GM18498 (cell line): ENCODE results near the gene NUP210.
A peak's percentile ranks its signal among the peaks of the same experiment; 100 is the strongest.
"Not testable (repeated sequence)": the region's sequence is repeated elsewhere in the genome, so short reads cannot be mapped to it uniquely, and the experiment has no call there.

Source experiments
- ATAC-seq: cut with Tn5 transposase; IDR thresholded peaks from one replicate; pipeline ENCODE4 v1.9.1; 2021; ENCODE audit warnings: mild to moderate bottlenecking, moderate library complexity; ENCODE audit not compliant: unreplicated experiment

The NUP210 gene

DNA sequence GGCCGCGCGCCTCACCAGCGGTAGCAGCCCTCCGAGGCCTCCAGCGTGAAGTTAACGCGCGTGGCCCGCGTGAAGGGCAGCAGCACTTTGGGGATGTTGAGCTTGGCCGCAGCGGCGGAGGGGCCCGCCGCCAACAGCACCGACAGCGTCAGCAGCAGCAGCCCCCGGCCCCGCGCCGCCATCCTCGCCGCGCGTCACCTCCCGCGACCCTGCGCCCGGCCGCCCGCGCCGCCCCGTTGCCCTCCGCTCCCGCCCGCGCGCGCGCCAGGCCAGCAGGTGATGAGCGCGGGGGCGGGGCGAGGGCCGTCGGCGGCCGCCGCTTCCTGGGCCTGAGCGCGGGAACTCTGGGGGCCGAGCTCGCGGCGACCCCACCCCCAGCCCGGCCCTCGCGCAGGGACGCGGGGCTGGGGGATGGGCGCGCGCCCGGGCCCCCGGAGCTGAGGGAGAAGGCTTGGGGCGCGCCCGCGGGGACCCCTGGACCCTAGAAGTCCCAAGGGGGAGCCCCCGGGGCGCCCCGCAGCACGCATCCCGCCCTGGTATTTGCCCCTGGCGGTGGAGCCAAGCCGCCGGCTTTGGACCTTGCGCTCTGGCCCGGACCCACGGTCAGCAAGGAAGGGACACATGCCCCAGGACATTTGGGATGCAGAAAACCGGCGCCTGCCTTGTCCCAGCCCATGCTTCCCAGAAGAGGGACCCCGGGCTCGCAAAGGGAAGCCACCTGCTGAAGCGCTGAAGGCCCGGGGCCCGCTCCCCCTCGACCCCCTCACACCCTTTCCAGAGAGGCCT lies at the start of gene NUP210:
Gene NUP210 (minus strand): TSS at position 278 of the 786 bp plus-strand sequence. CDS start 96 bp downstream, at position 182.
- peak; percentile 67 for ATAC-seq

- no peak for ATAC-seq
These were observed 46.7 kb upstream of the NUP210 start for GRCh38 chr3:13466781-13467180.

- ATAC-seq, result no peak
These were observed 45.2 kb upstream of the NUP210 start for GRCh38 chr3:13465236-13465873.

DNA sequence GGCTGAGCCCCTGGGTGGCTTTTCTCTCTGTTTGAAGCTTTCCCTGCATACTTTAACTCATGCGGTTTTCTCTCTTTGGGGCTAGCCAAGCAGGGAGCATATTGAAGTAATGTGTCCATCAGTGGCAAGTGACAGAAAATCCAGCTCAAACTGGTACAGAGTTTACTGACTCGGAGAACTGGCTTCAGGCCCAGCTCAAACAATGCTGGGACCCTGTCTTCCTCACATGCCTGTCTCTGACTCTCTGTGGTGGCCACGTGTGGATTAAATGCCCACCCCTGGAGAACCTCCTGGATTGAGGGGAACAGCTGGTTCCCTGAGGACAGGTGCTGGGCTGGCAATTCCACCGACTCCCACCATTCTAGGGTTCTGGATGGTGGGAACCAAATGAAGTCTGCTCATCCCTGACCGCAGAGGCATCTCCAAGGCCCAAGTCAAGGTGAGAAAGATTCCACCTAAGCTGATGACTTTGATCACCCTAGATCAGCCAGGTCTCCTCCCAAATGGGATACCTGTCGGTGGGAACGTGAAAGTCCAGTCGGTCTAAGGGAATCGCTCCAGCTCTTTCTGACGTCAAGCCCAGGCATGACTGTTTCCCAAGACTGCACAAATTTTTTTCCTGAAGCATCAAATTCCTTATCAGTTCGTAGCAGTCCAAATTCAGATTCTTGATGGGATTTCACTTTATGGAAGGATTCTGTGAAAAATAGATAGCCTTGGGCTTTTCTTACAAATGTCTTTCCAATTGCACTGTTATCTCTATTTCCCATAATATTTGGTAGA lies 43.7 kb upstream of the NUP210 start:
- no peak for ATAC-seq

DNA sequence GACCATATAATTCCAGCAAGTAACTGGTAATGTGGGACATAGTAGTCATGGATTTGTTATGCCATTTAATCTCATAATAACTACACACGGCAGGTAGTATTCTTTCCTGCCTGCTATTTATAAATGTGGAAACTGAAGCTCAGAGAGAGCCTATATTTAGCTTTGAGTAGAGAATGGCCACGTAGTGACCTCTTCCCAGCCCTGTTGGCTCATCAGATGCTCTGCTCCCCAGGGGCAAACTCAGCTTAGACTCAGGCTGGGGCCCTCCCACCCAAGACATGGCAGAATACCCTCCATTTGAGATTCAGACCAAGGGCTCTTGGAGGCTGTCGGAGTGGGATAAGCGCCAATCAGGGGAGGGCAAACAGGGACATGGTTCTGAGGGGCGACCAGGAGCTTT lies 42.7 kb upstream of the NUP210 start:
- no peak for ATAC-seq

- ATAC-seq, result no peak
These were observed 42.1 kb upstream of the NUP210 start for GRCh38 chr3:13462125-13462629.

DNA sequence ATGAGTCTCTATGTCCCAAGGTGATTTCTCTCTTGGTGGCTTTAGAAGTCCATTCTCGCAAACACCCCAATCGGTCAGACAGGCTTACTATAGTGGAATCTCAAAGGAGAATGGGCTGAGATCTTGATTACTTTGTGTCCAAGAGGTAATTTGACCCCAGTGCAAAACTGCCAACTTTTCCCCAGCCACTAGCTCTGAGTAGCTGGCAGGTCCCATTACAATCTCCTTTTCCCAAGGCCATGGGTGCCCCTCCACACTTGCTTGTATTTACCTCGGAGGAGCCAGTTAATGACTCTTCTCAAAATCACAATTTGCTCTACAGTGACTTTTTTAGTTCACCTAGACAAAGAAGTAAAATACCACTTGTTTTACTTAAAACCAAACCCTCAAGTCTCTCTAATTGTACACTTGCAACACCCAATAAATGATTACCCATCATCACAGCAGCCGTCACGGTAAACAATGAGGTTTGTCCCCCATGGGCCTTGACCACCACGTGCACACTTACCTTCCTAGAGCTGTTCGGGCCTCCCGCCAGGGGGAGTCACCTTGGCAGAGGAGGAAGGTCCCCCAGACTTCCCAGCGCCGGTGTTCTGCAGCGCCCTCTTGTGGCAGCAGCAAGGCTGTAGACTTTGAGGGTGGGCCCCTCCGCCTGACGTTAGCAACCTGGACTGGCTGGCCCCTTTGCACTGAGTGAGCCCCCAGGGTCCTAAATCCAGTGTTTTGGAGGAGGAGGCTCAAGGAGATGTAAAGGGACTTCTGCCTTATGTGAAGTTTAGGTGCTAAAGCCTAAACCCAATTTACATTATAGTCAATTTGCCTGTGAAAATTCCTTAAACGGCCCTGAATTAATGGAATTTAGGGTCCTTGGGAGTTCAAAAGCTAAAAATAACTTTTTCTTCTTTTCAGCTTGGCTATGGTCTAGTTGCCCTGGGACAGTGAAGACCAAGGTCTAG lies 41.3 kb upstream of the NUP210 start:
- no peak for ATAC-seq

DNA sequence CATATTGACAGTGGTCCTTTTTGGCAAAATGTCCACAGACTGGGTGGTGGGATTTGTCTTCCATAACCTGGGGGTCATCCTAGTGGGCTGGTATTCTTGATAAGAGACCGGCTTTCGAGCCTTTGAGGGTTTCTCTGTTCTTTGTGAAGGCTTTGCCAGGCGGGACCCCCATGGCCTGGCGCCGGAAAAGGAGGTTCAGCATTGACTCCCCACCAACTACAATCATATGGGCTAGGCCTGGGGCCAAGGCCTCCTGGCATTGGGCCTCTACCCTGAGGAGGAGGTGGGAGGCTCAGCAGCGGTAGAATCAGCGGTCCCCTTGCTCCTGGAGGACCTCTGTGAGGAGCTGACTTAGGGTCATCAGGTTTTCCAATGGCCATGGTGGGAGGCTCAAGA lies 40.2 kb upstream of the NUP210 start:
- no peak for ATAC-seq

DNA sequence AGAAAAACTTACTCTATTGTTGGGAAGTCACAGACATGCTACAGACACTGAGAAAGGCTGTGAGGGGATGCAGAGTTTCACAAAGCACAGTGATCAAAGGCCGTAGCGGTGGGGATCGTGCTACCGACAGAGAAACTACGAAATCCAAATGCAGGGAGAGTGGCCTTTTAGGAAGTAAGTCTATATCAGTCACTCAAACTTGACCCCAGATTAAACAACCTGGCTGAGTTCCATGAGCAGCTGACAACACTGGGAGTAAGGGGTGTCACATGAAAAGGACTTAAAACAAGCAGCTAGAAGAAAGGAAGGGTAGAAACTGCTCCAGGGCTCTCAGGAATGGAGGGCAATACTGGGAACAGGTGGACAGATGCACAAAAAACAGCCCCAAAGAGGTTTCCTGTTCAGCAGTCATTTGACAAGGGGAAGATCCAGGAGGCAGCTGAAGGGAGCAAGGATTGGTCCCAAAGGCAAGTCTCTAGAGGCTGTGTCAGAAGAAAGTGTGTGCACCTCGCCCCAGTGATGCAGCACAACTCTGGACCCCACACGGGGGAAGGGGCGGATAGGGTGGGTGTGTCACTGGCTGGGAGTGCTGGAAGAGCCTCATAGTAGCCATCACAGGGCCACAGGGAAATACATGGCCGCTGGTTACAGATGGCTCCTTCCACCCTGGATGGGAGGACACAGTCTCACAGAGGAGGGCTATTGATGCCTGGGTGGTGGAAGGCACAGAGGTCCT lies 39.7 kb upstream of the NUP210 start:
- ATAC-seq, result no peak

DNA sequence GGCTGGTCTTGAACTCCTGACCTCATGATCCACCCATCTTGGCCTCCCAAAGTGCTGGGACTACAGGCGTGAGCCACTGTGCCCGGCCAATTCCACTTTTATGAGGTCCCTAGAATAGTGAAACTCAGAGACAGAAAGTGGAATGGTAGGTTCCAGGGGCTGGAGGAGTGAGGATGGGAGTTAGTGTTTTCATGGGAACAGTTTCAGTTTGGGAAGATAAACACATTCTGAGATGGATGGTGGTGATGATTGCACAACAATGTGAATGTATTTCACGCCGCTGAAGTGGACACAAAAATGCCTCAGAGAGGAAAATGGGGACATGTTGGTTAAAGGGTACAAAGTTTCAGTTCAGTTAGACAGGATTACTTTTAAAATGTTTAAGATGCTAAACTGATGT lies 37.5 kb upstream of the NUP210 start:
- no peak for ATAC-seq

- ATAC-seq, result no peak
These were observed 35.5 kb upstream of the NUP210 start for GRCh38 chr3:13455644-13456043.

DNA sequence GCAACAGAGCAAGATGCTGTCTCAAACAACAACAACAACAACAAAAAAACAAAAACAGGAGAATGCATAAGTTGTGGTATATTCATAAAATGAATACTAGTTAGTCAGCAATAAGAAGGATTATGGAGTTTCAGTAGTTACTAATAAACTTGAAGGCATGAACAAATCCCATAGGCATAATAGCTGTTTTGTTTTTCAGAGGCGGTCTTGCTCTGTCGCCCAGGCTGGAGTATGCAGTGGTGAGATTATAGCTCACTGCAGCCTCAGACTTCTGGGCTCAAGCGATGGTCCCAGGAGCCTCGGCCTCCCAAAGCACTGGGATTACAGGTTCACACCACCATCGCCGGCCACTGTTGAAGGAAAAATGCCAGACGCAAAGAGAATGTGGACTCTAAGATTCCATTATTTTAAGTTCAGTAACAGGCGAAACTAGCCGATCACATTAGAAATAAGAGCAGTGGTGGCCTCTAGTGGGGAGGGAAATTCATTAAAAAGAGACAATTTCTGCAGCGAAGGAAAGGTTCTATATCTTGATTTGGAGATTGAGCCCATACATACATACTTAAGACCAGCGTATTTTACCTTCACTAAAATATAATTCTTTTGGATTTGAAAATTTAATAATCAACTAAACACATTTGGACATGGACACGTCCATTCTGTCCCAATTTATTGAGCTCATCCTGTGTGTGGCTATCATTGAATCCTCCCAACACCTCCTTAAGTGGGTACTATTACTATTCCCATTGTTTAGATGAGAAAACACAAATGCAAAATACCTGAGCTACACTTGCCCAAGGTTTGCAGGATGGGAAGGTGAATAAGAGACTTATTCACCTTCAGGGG lies 32.6 kb upstream of the NUP210 start:
- peak; percentile 32 for ATAC-seq

- ATAC-seq, result peak; percentile 10
These were observed 31.2 kb upstream of the NUP210 start for GRCh38 chr3:13451301-13451673.

GRCh38 chr3:13442882-13443281 lies 22.8 kb upstream of the NUP210 start:
- not testable (repeated sequence) for ATAC-seq

DNA sequence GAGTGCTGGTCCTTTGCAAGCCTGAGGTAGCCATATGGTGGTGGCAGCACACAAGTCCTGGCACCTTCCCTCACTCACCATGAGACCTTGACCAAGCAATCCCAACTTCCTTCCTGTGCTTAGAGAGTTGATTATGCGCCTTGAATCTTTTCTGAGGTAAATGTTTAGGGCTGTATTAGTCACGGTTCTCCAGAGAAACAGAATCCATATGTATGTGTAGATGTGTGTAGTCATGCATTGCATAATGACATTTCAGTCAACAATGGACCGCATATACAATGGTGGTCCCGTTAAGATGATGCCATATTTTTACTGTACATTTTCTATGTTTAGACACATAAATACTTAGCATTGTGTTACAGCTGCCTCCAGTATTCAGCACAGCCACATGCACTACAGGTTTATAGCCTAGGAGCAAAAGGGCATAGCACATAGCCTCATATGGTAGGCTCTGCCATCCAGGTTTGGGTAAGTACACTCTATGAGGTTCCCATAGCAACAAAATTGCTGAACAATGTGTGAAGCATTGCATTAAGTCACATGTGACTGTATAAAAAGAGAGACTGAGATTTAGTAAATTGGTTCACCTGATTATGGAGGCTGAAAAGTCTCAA lies 20.2 kb upstream of the NUP210 start:
- no peak for ATAC-seq

DNA sequence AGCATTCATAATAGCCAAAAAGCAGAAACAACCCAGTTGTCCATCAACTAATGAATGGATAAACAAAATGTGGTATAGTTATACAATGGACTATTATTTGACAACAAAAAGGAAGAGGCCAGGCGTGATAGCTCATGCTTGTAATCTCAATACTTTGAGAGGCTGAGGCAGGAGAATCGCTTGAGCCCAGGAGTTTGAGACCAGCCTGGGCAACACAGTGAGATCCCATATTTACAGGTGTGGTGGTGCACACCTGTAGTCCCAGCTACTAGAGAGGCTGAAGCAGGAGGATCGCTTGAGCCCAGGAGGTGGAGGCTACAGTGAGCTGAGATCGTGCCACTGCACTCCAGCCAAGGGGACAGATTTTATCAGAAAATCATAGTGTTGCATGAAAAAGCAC lies 16.1 kb upstream of the NUP210 start:
- ATAC-seq, result not testable (repeated sequence)

- ATAC-seq, result no peak
These were observed 13.8 kb upstream of the NUP210 start for GRCh38 chr3:13433912-13434311.

GRCh38 chr3:13432093-13432492 lies 12.0 kb upstream of the NUP210 start:
- no peak for ATAC-seq
